Hepatic stellate cell (primary cell): ENCODE results near the gene PIGZ.

Source experiments
- DNase-seq: peaks from one replicate; pipeline ENCODE4 v3.0.0; 2011; ENCODE audit warnings: low spot score

The PIGZ gene, protein sequence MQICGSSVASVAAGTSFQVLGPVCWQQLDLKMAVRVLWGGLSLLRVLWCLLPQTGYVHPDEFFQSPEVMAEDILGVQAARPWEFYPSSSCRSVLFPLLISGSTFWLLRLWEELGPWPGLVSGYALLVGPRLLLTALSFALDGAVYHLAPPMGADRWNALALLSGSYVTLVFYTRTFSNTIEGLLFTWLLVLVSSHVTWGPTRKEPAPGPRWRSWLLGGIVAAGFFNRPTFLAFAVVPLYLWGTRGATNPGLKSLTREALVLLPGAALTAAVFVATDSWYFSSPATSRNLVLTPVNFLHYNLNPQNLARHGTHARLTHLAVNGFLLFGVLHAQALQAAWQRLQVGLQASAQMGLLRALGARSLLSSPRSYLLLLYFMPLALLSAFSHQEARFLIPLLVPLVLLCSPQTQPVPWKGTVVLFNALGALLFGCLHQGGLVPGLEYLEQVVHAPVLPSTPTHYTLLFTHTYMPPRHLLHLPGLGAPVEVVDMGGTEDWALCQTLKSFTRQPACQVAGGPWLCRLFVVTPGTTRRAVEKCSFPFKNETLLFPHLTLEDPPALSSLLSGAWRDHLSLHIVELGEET

GRCh38 chr3:196968233-196969133 is at the start of gene PIGZ:
PIGZ (minus strand) TSS chr3:196968833; CDS start chr3:196952031, 16,802 bp downstream.
- no peak for DNase-seq

- no peak for DNase-seq
Measured at GRCh38 chr3:197017003-197017402, 48.4 kb upstream of the PIGZ start.

DNA sequence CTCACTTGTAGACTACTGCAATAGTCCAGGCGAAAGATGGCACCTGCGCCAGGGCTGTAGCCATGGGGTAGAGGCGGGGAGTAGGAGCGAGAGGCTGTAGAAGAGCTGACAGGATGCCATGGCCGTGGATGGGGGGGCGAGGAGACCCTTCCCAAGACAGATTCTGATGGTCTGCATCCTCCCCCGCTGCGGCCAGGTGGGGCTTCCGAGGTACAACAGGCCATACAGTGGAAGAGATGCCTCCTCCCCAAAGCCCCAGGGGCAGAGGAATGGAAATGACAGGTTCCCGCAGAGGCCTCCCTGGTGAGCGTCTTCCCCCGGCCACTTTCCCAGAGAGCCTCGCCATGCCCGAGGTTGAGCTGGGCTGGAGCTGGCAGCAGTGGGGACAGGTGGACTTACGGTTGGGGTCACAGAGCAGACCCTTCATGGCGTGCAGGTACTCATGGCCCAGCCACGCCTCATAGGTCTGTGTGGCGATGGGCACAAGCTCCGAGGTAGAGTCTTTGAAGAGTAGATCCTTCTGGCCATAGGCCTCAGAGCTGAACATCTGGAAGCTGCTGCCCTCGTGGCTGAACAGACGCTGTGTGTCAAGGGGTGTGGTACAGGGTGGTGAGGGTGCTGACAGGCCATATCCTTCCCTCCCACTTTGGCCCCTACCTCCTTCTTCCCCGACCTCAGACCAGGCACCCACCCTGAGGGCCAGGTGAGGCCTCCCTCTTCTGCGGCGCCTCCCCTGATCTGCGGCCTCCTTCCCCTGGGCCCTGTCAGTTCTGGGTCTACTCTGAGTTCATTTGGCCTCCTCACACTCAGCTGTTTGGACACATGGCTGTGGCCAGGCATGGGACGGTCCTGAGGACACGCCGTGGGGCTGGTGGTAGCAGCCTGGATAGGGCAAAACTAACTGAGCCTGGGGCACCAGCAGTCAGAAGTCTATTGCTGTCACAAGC is 47.4 kb upstream of the PIGZ start:
- DNase-seq = no peak

DNA sequence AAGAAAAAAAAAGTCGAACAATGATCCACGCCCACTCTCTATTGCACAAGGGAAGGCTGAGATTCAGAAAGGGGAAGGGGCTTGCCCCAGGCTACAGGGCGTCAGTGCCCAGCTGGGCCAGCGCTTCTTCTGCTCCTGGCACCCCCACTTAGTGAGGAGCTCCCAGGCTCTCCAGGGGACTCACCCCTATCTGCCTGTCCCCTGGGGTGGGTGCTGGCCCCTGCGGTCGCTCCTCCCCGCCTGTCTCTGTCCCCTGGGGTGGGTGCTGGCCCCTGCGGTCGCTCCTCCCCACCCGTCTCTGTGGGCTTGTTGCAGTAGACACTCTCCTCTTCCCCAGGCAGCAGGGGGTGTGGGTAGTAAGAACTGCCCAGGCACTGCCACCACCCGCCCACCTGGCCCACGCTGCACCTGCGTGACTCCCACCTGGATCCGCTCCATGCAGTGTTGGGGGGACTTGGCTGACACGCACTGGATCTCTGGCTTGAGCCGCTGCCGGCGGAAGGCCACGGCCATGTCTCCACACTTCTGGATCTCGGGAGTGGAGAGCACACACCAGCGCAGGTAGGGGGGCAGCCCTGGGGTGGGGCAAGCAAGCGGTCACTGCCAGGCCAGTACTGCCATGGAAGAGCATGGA is 46.4 kb upstream of the PIGZ start:
- DNase-seq = no peak

- no peak for DNase-seq
Measured at GRCh38 chr3:197014024-197014423, 45.4 kb upstream of the PIGZ start.

DNA sequence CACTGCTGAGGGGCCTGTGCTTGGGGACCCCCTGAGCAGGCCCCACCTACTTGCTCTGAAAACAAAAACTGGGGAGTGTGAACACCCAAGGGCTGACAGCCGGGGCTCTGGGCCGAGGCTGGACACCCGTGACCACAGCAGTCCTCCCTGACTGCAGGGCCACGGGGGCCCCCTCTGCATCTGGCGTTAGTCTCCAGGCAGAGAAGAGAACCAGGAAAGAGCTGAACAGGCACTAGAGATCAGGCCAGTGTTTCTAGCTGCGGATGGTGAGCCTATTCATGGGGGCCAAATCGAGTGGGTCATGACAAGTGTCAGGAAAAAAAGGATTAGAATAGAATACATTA is 43.9 kb upstream of the PIGZ start:
- no peak for DNase-seq

DNA sequence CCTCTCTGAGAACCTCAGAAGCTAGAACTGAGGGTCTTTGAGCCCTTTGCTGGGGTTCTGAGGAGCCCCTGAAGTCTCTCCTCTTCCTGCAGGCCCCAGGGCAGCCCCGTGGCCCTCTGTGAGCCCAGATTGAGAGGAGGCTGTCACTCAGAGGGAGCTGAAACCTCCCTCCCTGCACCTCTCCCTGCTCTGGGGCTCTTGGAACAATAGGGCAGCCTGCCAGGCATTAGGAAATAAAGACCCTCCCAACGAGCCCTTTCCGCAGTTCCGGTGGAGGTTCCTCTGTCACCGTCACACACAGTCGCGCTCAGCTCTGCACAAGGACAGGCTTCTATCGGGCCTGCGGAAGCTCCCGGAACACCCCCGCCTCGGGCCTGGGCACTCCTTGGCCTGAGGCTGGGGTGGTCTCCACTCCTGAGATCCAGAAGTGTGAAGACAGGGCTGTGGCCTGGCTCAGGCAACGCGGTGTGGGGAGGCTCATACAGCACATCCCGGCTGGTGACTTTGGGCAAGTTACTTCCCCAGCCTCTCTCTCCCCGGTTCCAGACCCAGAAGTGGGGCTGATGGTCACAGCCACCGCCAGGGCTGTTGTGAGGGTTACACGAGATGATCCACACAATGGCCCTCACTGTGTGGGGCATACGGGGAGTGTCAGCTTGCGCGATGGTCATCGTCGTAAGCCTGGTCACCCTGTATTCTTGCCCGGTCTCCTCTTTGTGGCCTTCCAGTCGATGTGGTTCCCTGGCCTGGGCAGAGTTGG is 43.3 kb upstream of the PIGZ start:
- no peak for DNase-seq

DNA sequence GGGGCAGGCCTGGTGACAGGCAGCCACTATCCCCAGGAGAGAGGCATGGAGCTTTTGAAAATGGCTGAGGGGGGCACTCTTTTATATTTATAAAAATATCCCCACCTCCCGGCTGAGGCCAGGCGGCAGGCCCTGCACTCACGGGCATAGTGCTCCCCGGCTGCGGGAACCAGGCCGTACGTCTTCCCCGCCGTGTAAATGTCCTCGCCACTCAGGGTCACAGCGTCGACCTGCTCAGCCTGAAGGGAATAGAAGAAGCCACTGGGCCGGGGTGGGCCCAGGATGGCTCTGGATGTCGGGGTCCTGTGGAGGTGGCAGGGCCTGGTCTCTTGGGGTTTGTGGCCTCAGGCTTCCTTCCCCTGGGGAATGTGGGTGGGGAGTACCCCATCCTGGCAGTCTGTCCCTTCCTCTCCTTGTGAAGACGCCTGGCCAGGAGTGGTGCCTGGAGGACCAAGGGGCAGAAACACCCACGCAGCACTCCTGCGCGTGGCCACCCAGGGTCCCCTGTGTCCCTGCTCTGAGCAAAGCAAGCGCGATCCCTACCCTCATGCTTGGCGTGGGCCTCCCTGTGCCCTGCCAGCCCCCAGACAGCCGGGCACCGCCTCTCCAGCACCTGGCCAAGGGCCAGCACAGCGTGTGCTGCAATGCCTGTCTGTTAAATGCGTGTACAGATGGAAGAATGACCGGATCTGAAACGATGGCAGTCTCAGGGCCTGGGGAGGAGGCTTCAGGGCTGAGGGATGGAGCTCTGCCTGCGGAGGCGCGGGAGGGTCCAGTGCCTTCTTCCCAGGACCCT is 42.1 kb upstream of the PIGZ start:
- DNase-seq = no peak

DNA sequence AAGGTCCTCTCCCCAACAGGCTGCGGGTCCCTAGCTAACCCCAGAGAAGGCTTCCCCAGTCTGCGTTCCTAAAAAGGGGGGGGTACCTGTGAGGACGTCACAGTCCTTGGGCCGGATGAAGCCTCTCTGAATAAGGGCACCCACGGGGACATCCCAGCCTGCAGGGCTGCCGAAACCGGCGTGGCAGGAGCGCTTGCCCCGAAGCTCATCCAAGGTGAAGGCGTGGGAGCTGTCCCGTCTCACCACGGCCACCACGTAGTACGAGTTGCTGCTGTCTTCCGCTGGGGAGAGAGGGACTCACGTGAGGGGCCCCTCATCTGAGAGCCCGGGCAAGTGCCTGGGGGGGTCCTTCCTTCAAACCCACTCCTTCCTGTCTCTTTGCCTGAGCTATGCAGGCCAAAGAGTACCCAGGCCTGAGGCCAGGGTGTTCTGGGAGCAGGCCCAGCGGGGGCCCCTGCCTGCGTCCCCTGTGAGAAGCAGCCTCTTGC is 40.9 kb upstream of the PIGZ start:
- DNase-seq = no peak

DNA sequence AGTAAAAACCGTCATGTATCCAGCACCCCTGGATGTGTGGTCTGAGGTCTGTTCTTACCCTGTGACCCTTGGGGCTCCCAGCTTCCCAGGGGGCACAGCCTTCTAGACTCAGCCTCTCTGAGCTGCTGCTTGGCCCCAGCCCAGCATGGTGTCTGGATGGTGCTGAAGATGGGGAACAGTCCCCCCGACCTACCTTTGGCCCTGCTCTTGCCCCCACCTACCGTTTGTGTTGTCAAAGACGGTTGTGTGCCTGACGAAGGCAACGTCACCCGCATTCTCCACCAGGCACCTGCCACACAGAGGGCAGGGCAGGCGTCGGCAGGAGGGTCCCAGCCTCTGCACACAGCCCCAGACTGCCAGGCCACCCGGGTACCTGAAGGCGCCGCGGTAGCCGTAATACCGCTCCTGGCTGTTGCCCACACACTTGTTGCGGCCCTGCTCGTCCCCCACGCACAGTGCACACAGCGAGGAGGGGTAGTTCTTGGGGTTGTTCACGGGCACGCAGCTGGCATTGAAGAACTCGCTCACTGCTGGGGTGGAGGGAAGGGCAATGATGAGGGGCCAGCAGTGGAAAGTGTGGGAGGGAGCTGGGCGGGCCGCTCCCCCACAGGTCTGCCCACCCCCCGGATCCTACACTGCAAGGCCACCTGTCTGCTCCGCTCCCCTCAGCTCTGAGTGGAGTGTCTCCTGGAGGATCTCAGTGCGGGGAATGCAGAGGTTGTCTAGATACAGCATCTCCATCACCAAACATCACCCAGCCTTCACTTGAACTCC is 40.0 kb upstream of the PIGZ start:
- DNase-seq = no peak

DNA sequence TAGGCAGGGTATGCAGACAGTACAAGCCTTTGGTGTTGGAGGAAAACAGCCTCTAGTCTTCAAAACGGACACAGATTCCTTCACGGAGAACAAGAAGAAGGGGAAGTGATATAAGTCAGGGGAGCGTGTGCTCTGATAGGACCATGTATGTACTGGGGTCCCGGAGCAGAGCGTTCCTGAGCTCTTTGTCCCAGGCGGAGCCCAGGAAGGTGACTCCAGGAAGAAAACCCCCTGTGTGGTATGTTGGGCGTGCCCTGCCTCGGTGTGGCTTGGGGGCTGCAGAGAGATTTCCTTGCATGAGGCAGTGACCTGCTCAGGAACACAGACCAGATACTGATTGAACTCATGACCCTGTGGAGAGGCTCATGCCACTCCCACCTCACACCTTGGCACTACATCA is 39.3 kb upstream of the PIGZ start:
- no peak for DNase-seq

- no peak for DNase-seq
Measured at GRCh38 chr3:197007296-197007940, 38.8 kb upstream of the PIGZ start.

DNA sequence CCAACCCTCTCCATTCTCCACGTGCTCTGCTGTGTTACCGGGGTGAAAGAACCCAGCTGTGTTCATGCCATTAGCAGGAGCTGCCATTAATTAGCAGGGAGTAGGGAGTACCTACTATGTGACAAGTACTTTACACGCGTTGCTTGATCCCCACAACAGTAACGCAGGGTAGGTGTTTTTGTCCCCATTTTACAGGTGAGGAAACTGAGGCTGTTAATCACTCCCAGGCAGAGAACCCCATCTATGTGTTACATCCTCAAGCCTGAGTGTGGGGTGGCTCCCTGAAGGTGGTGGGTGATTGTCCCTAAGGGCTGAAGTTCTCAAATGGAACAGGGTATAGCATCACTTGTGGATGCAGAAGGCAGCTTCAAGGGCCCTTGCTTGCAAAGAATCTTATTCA is 38.2 kb upstream of the PIGZ start:
- no peak for DNase-seq

- DNase-seq = no peak
Measured at GRCh38 chr3:197006446-197006845, 37.8 kb upstream of the PIGZ start.

GRCh38 chr3:197003461-197004385 is 35.1 kb upstream of the PIGZ start:
- no peak for DNase-seq

DNA sequence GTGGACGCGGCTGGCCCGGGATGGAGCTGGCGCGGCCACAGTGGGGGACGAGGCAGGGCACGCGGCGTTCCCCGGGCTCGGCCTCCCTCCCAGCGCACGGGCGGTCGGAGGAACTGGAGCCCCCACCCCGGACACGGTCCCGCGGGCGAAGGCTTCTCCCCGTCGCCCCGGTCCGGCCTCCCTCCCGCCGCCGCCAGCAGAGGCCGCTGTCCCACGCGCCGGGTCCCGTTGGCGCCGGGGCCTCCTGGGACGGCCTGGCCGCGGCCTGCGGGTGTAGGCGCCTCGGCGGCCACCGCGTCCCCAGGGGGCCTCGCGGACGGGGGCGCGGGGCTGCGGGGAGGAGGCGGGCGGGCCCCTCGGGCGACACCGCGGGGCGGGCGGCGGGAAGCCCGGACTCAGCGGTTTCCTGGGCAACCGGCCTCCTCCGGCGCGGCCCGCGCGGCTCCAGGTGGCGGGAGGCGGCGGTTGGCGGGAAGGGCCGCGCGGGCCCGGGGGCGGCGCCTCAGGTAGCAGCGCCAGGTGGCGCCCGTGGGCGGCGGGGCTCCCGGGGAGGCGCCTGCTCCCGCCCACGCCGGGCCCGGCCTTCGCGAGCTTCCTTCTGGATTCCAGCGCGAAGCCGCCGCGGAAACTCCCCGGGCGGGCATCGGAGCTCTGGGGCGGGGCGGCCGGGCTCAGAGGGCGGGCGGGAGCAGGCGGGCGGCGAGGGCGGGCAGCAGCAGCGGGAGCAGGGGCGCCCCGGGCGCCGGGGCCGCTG is 34.2 kb upstream of the PIGZ start:
- DNase-seq = peak; percentile 94
